ENCODE measurements around the gene ERICH3.

Gene ERICH3

DNA sequence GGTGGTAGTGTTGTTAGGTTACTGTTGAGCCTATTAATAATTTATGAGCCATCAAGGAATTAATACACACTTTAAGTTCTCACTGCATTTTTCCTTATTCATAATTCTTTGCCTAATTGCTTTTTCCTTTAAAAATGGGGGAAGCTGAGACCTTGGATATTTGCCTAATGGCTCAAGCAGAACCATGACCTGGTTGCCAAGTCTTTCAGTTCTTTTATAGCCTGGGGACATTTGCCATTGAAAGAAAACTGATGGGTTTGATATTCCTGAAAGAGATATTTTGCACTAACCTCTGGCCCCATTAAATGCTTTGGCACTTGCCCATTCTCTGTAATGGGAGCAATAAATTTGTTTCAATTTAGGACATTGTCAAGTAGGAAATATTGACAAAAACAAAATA is 142.7 kb downstream of the ERICH3 start:
- DNase-seq (ENCODE audit: low spot score) = no peak
- CTCF ChIA-PET = no interaction called here
- TF ChIP-seq, protein P1, sequence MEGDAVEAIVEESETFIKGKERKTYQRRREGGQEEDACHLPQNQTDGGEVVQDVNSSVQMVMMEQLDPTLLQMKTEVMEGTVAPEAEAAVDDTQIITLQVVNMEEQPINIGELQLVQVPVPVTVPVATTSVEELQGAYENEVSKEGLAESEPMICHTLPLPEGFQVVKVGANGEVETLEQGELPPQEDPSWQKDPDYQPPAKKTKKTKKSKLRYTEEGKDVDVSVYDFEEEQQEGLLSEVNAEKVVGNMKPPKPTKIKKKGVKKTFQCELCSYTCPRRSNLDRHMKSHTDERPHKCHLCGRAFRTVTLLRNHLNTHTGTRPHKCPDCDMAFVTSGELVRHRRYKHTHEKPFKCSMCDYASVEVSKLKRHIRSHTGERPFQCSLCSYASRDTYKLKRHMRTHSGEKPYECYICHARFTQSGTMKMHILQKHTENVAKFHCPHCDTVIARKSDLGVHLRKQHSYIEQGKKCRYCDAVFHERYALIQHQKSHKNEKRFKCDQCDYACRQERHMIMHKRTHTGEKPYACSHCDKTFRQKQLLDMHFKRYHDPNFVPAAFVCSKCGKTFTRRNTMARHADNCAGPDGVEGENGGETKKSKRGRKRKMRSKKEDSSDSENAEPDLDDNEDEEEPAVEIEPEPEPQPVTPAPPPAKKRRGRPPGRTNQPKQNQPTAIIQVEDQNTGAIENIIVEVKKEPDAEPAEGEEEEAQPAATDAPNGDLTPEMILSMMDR (conservative IDR thresholded peaks at IDR 0.05; ENCODE audit: low read depth) = no peak
- no peak overlapping the region for H3K27ac ChIP-seq
- POLR2A ChIA-PET (ENCODE audit: low non-redundant PET) = no interaction called here

DNA sequence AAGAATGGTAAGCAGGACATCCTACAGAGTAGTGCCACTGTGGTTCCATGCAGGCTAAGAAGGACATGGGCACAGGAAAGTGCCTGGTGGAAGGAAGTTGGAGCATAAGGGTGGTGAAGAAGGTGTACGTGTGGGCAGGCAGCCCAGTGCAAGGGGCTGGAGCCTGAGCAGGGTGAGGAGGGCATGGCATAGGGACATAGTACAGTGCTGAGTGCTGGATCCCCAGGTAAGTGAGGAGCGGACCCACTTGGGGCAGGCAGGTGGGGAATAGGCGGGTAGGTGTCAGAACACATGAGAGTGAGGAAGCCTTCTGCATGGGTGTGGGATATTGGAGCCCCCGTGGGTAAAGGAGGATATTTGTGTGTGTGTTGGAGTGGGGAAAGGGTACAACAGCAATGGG is 145.5 kb downstream of the ERICH3 start:
- no peak overlapping the region for H3K27ac ChIP-seq
- TF ChIP-seq, protein P1 (conservative IDR thresholded peaks at IDR 0.05; ENCODE audit: low read depth) = no peak
- ChIA-PET POLR2A (ENCODE audit: low non-redundant PET) (no interaction called here), CTCF (no interaction called here)
- no peak for DNase-seq (ENCODE audit: low spot score)

DNA sequence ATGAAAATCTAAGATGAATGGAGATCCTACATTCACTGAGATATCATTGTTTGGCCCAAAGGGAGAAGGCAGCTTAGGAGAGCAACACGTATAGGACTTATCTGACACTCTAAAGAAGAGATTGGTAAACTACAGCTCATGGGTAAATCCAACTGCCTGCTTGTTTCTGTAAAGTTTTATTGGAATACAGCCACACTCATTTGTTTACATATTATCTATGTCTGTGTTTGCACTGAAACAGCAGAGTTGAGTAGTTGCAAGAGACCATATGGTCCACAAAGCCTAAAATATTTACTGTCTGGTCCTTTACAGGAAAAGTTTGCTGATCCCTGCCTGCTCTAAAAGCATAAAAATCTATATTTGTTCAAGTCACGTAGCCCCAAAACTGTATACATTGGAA is 146.9 kb downstream of the ERICH3 start:
- POLR2A ChIA-PET (ENCODE audit: low non-redundant PET) = no interaction called here
- DNase-seq (ENCODE audit: low spot score) = no peak
- H3K27ac ChIP-seq = no peak overlapping the region
- TF ChIP-seq, protein P1 (conservative IDR thresholded peaks at IDR 0.05; ENCODE audit: low read depth) = no peak
- CTCF ChIA-PET = no interaction called here

DNA sequence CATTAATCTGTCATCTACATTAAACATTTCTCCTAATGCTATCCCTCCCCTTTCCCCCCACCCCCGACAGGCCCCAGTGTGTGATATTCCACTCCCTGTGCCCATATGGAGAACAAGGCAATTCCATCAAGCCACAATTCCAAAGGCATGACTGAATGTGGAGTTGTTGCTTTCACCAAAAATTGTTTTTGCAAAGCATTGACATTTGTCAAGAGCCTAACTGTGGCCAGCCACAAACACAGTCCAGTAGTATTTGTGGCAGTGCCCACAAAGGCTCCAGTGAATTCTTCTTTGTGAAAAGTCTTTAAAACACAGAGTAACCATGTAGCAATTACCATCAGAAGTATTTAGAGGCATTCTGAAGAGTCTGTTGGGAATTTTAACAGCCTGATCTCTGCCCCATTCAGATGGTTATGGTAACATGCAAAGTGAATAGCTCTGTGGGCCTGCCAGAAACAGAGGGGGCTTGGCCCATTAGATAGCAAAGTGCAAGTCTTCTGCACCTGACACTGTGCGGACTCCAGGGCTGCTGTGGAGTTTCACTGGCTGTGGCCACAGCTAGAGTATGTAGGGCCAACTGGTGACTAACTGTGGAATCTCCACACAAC is 149.6 kb downstream of the ERICH3 start:
- H3K27ac ChIP-seq = no peak overlapping the region

DNA sequence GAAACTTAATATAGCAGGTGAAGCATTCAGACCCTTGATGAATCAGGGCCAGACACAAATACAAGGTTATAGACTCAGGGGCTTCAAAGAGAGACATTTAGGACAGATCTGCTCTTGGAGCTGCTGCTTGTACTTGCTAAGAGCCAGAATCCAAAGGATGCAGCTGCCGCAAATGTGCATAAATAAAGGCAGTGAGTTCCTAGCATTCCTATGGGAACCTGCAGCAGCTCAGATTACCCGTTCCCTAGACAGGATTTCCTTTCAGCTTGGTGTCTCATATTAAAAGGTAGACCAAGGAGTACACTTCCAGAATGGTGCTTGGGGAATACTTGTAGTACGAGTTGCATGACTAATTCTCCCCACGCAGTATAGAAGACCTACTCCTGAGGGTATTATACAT is 151.4 kb downstream of the ERICH3 start:
- H3K27ac ChIP-seq = no peak overlapping the region
- ChIA-PET POLR2A (ENCODE audit: low non-redundant PET) (no interaction called here), CTCF (no interaction called here)
- no peak for DNase-seq (ENCODE audit: low spot score)
- TF ChIP-seq, protein P1 (conservative IDR thresholded peaks at IDR 0.05; ENCODE audit: low read depth) = no peak

More for the DNA sequence above, 149.6 kb downstream of the ERICH3 start:
- no peak for DNase-seq (ENCODE audit: low spot score)
- TF ChIP-seq, protein P1 (conservative IDR thresholded peaks at IDR 0.05; ENCODE audit: low read depth) = no peak
- ChIA-PET CTCF (no interaction called here), POLR2A (ENCODE audit: low non-redundant PET) (no interaction called here)

All from RWPE1 (cell line).